CD4-positive, alpha-beta T cell (primary cell): Measurements from ENCODE around the gene RAVER1. TPM values are rescaled to one million over a fixed set of nuclear protein-coding genes. Genes with fewer than 3 reads are reported as not detected.

Experiments used
- ATAC-seq: fragments of 200-7000 bp; cut with Tn5 transposase; one replicate; pipeline ENCODE4 v1.10.0; 2022; ENCODE audit warnings: mild to moderate bottlenecking; ENCODE audit not compliant: poor library complexity
- CTCF ChIA-PET: fragments of 350-600 bp; sonication (Branson Sonifier 250); formaldehyde crosslinking; loops from one replicate; lab custom pipeline; 2021; ENCODE audit warnings: antibody characterized with exemption, inconsistent platforms; lab: Charles Lee
- POLR2A ChIA-PET: fragments of 350-600 bp; sonication (Branson Sonifier 250); formaldehyde crosslinking; loops from one replicate; lab custom pipeline; 2021; ENCODE audit warnings: antibody characterized with exemption, inconsistent platforms; lab: Charles Lee
- DNase-seq, 14 experiments: peaks; one replicate each; pipeline ENCODE4 v3.0.0-alpha.2; 2013 to 2020; ENCODE audit warnings: mixed read lengths in 2 of 14
- H3K27ac ChIP-seq, 2 donors: one replicate each; pipeline versions ENCODE4 v1.5.1 to v1.7.0; 2013; ENCODE audit warnings: low read length in 2 of 2, low read depth in 1 of 2, mild to moderate bottlenecking in 1 of 2
- H3K27me3 ChIP-seq, 2 experiments: 1 replicate in 1 of 2; 2 replicates in 1 of 2; pipeline versions ENCODE4 v1.6.1 to v1.7.0; 2013; ENCODE audit warnings: low read length in 2 of 2, control low read depth in 1 of 2, mild to moderate bottlenecking in 1 of 2, moderate library complexity in 1 of 2; ENCODE audit not compliant: insufficient read depth in 2 of 2, control insufficient read depth in 1 of 2
- H3K36me3 ChIP-seq: one replicate; pipeline ENCODE4 v1.6.1; 2013; ENCODE audit warnings: low read length, control low read depth; ENCODE audit not compliant: insufficient read depth
- H3K4me1 ChIP-seq: one replicate; pipeline ENCODE4 v1.6.1; 2013; ENCODE audit warnings: low read length, control low read depth; ENCODE audit not compliant: insufficient read depth
- H3K4me3 ChIP-seq: one replicate; pipeline ENCODE4 v1.5.1; 2013; ENCODE audit warnings: mild to moderate bottlenecking, low read length, moderate library complexity
- H3K9me3 ChIP-seq, 2 experiments: 1 replicate in 1 of 2; 2 replicates in 1 of 2; pipeline versions ENCODE4 v1.6.1 to v1.7.0; 2013; ENCODE audit warnings: low read length in 2 of 2, mild to moderate bottlenecking in 2 of 2, control low read depth in 1 of 2, moderate library complexity in 1 of 2; ENCODE audit not compliant: control insufficient read depth in 1 of 2, insufficient read depth in 1 of 2
- H3K27ac Mint-ChIP-seq: one replicate; pipeline ENCODE4 v1.8.0; 2020; ENCODE audit warnings: mixed read lengths
- H3K27me3 Mint-ChIP-seq: one replicate; pipeline ENCODE4 v1.8.0; 2021; ENCODE audit warnings: mixed read lengths
- H3K36me3 Mint-ChIP-seq: one replicate; pipeline ENCODE4 v1.8.0; 2021; ENCODE audit warnings: low read depth, mixed read lengths
- H3K4me1 Mint-ChIP-seq: one replicate; pipeline ENCODE4 v1.8.0; 2021; ENCODE audit warnings: low read depth, mixed read lengths
- H3K4me3 Mint-ChIP-seq: one replicate; pipeline ENCODE4 v1.8.0; 2020; ENCODE audit warnings: mild to moderate bottlenecking, mixed read lengths
- H3K9me3 Mint-ChIP-seq: one replicate; pipeline ENCODE4 v1.8.0; 2020; ENCODE audit warnings: mixed read lengths
- intact Hi-C, 2 experiments: fragments of 100-400 bp; cut with DNase I in 1 of 2; cut with micrococcal nuclease in 1 of 2; formaldehyde crosslinking; loops; one replicate each; pipeline versions ENCODE4 v1.15.1 to v1.9.0; 2023 to 2025; cut with DNase I, micrococcal nuclease
- total RNA-seq, 174 experiments: library from RNA in 2 of 174; stranded (reverse) in 2 of 174; gene quantifications; one replicate each; pipeline ENCODE4 v1.2.3 and lab custom pipeline; 2021 to 2026
- TF ChIP-seq, protein P1 (sequence below): fragments of 200-600 bp; IDR thresholded peaks from one replicate; pipeline ENCODE4 v1.8.0; 2022; ENCODE audit warnings: antibody characterized with exemption, mild to moderate bottlenecking

The RAVER1 gene
- total RNA-seq, 2 experiments from 2014 or later: 20.5 to 21.3 TPM

DNA sequence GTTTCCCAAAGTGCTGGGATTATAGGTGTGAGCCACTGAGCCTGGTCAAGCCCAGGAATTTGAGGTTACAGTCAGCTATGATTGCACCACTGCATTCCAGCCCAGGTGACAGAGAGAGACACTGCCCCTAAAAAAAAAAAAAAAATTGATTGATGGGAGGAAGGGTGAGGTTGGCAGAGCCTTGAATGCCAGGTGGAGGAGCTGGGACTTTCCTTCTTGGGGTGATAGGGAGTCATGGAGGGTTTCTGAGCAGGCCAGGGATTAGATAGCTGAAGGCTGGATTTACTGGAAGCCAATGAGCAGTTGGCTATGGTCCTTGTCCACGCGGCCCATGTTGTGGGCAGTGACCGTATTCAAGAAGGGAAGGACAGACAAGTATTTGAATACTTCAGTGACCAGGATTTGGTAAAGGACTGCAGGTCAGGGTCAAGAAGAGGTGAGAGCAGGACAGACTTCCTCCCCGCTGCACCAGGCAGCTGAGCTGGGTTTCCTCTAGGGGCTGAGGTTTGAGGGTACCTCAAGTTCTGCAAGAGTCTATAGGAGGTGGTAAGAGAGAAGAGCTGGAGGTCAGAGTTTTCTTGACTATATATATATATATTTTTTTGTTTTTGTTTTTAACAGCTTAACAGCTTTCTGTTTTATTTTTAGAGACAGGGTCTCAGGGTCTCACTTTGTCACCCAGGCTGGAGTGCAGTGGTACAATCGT, 53.4 kb downstream of the RAVER1 start:
- H3K36me3 ChIP-seq: peaks cover 36% of the 10 kb centered on the region
- CTCF ChIA-PET: interaction anchor here (1.1 to 2.3 kb wide), 2 partner anchors 10 to 109 kb away, joined by 3 to 5 read pairs; partner anchors contain the start of gene ICAM1
- TF ChIP-seq, protein P1, sequence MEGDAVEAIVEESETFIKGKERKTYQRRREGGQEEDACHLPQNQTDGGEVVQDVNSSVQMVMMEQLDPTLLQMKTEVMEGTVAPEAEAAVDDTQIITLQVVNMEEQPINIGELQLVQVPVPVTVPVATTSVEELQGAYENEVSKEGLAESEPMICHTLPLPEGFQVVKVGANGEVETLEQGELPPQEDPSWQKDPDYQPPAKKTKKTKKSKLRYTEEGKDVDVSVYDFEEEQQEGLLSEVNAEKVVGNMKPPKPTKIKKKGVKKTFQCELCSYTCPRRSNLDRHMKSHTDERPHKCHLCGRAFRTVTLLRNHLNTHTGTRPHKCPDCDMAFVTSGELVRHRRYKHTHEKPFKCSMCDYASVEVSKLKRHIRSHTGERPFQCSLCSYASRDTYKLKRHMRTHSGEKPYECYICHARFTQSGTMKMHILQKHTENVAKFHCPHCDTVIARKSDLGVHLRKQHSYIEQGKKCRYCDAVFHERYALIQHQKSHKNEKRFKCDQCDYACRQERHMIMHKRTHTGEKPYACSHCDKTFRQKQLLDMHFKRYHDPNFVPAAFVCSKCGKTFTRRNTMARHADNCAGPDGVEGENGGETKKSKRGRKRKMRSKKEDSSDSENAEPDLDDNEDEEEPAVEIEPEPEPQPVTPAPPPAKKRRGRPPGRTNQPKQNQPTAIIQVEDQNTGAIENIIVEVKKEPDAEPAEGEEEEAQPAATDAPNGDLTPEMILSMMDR: no peak
- no peak overlapping the region for H3K27ac ChIP-seq
- peaks cover 31% of the 10 kb centered on the region for H3K36me3 Mint-ChIP-seq
- ATAC-seq (no peak), DNase-seq (peak in 1 of 14 experiments; percentile 5)
- H3K27me3 Mint-ChIP-seq: no peaks in the 10 kb centered on the region
- no peak overlapping the region for H3K4me3 Mint-ChIP-seq
- H3K27ac Mint-ChIP-seq: no peak overlapping the region
- POLR2A ChIA-PET: interaction anchor here (0.7 to 1.1 kb wide), 2 partner anchors 8 to 9 kb away, joined by 6 to 9 read pairs; partner anchors contain the start of gene ICAM1
- H3K4me1 ChIP-seq: no peaks in the 10 kb centered on the region
- H3K9me3 ChIP-seq: no peaks in the 10 kb centered on the region
- H3K4me1 Mint-ChIP-seq: no peaks in the 10 kb centered on the region
- H3K9me3 Mint-ChIP-seq: no peaks in the 10 kb centered on the region
- intact Hi-C loops: no loop called here
- no peak overlapping the region for H3K4me3 ChIP-seq
- H3K27me3 ChIP-seq: no peaks in the 10 kb centered on the region

DNA sequence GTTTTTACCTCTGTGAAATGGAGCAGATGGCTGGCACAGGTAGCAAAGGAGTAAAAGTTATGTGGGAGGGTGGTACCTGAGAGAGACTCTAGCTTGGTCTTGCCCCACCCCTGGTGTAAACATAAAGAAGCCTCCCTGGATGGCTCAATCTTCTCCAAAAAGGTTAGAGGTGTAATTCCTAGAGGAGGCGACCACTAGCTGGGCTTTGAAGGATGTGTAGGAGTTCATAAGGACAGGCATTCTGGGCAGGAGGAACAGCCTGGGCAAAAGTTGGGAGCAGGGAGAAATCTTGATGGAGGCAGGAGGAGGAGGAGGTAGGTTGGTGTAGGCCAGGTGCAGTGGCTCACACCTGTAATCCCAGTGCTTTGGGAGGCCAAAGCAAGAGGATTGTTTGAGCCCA, 54.4 kb downstream of the RAVER1 start:
- DNase-seq (peak in 1 of 14 experiments; percentile 3), ATAC-seq (no peak)
- ChIA-PET POLR2A (no interaction called here), CTCF (interaction anchor here (1.0 to 2.3 kb wide), 2 partner anchors 9 to 12 kb away, joined by 3 to 5 read pairs; partner anchors contain the start of gene ICAM1)
- no peaks in the 10 kb centered on the region for H3K27me3 ChIP-seq
- peaks cover 30% of the 10 kb centered on the region for H3K36me3 ChIP-seq
- H3K9me3 ChIP-seq: no peaks in the 10 kb centered on the region
- peaks cover 32% of the 10 kb centered on the region for H3K36me3 Mint-ChIP-seq
- H3K4me3 Mint-ChIP-seq: no peak overlapping the region
- no peak overlapping the region for H3K27ac Mint-ChIP-seq
- H3K4me3 ChIP-seq: no peak overlapping the region
- H3K27ac ChIP-seq: no peak overlapping the region
- no peaks in the 10 kb centered on the region for H3K4me1 ChIP-seq
- intact Hi-C loops: no loop called here
- H3K27me3 Mint-ChIP-seq: no peaks in the 10 kb centered on the region
- no peaks in the 10 kb centered on the region for H3K9me3 Mint-ChIP-seq
- H3K4me1 Mint-ChIP-seq: peaks cover 3% of the 10 kb centered on the region
- TF ChIP-seq, protein P1: no peak

DNA sequence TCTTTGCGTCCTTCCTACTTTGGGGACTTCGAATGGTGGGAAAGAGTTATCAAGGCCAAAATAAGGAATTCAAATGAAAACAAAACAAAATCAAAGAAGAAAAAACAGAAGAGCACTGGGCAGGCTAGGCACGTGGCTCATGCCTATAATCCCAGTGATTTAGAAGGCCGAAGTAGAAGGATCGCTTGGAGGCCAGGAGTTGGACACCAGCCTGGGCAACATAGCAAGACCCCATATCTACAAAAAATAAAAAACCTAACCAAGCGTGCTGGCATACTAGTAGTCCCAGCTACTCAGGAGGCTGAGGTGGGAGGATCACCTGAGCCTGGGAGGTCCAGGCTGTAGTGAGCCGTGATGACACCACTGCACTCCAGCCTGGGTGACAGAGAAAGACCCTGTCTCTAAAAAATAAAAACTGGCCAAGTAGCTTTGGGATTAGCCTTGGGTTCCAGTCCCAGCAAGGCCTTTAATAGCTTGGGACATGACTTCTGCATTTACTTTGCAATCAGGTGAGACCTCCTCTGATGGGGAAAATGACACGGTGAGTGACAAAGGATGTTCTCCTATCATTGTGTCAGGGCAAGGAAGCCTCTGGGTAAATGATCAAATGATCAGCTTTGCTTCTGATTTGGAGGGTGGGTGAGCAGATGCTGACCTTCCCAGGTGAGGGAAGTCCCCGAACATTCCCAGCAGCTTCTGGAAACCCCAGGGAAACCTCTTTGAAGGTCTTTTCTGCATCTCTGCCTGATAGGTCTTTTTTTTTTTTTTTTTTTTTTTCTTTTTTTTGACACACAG, 55.3 kb downstream of the RAVER1 start:
- intact Hi-C loops: no loop called here
- DNase-seq (peak in 1 of 14 experiments; percentile 10), ATAC-seq (no peak)
- H3K9me3 Mint-ChIP-seq: no peaks in the 10 kb centered on the region
- no peaks in the 10 kb centered on the region for H3K27me3 ChIP-seq
- H3K27me3 Mint-ChIP-seq: no peaks in the 10 kb centered on the region
- no peaks in the 10 kb centered on the region for H3K9me3 ChIP-seq
- no peak overlapping the region for H3K27ac Mint-ChIP-seq
- H3K27ac ChIP-seq: no peak overlapping the region
- H3K4me3 ChIP-seq: no peak overlapping the region
- H3K4me1 Mint-ChIP-seq: peaks cover 4% of the 10 kb centered on the region
- TF ChIP-seq, protein P1: no peak
- POLR2A ChIA-PET: no interaction called here
- H3K36me3 ChIP-seq: peaks cover 22% of the 10 kb centered on the region
- peaks cover 30% of the 10 kb centered on the region for H3K36me3 Mint-ChIP-seq
- H3K4me1 ChIP-seq: no peaks in the 10 kb centered on the region
- no peak overlapping the region for H3K4me3 Mint-ChIP-seq
- CTCF ChIA-PET: interaction anchor here (0.9 to 1.0 kb wide), 3 partner anchors 9 to 111 kb away, joined by 3 to 4 read pairs (median 3); no protein-coding TSS in a partner anchor
